Measurements from ENCODE around the gene LHFPL3.

The LHFPL3 gene

GRCh38 chr7:104857458-104858425, 529.3 kb downstream of the LHFPL3 start:
- no peak for DNase-seq

GRCh38 chr7:104859754-104860426, 531.5 kb downstream of the LHFPL3 start:
- DNase-seq = no peak

- no peak for DNase-seq
Observed at GRCh38 chr7:104861729-104862390, 533.5 kb downstream of the LHFPL3 start.

GRCh38 chr7:104862719-104863118, 534.3 kb downstream of the LHFPL3 start:
- no peak for DNase-seq

- DNase-seq = no peak
Observed at GRCh38 chr7:104873401-104873800, 545.0 kb downstream of the LHFPL3 start.

GRCh38 chr7:104878577-104878976, 550.2 kb downstream of the LHFPL3 start:
- DNase-seq = no peak

GRCh38 chr7:104883248-104883717, 554.9 kb downstream of the LHFPL3 start:
- no peak for DNase-seq

GRCh38 chr7:104883718-104884452, 555.5 kb downstream of the LHFPL3 start:
- peak; percentile 50 for DNase-seq

GRCh38 chr7:104886651-104887050, 558.2 kb downstream of the LHFPL3 start:
- DNase-seq = no peak

- DNase-seq = no peak
Observed at GRCh38 chr7:104890216-104890615, 561.8 kb downstream of the LHFPL3 start.

- DNase-seq = no peak
Observed at GRCh38 chr7:104891949-104892348, 563.5 kb downstream of the LHFPL3 start.

GRCh38 chr7:104894314-104894713, 565.9 kb downstream of the LHFPL3 start:
- DNase-seq = no peak

GRCh38 chr7:104894726-104895521, 566.5 kb downstream of the LHFPL3 start:
- DNase-seq = no peak

GRCh38 chr7:104895522-104896236, 567.3 kb downstream of the LHFPL3 start:
- DNase-seq = no peak

- DNase-seq = no peak
Observed at GRCh38 chr7:104898434-104898833, 570.0 kb downstream of the LHFPL3 start.

- no peak for DNase-seq
Observed at GRCh38 chr7:104900525-104901239, 572.3 kb downstream of the LHFPL3 start.

- no peak for DNase-seq
Observed at GRCh38 chr7:104901240-104901619, 572.8 kb downstream of the LHFPL3 start.

GRCh38 chr7:104902183-104902582, 573.8 kb downstream of the LHFPL3 start:
- no peak for DNase-seq

GRCh38 chr7:104903044-104903443, 574.6 kb downstream of the LHFPL3 start:
- DNase-seq = no peak

- no peak for DNase-seq
Observed at GRCh38 chr7:104903846-104904245, 575.4 kb downstream of the LHFPL3 start.

All from NCI-H2107 (cell line).